Stimulated activated CD4-positive, alpha-beta T cell treated with anti-CD3 and anti-CD28 coated beads, Interleukin-1b, Interleukin-23, amount 100 ng/mL, for 1 hour (primary cell): Measurements from ENCODE around the gene SERAC1.

Experiments used
- DNase-seq, 2 donors: peaks; one replicate each; pipeline ENCODE4 v3.0.0-alpha.2; 2020; ENCODE audit warnings: low read depth in 2 of 2

SERAC1 gene

GRCh38 chr6:158122048-158122447 lies 46.0 kb downstream of the SERAC1 start:
- no peak for DNase-seq

GRCh38 chr6:158121335-158121734 lies 46.7 kb downstream of the SERAC1 start:
- no peak for DNase-seq

- DNase-seq: no peak
These were observed 49.2 kb downstream of the SERAC1 start for GRCh38 chr6:158118886-158119285.

- DNase-seq: no peak
These were observed 52.6 kb downstream of the SERAC1 start for GRCh38 chr6:158115508-158115907.

GRCh38 chr6:158115102-158115501 lies 53.0 kb downstream of the SERAC1 start:
- no peak for DNase-seq

- DNase-seq: no peak
These were observed 54.3 kb downstream of the SERAC1 start for GRCh38 chr6:158113802-158114201.

GRCh38 chr6:158111987-158112386 lies 56.1 kb downstream of the SERAC1 start:
- no peak for DNase-seq

- no peak for DNase-seq
These were observed 57.1 kb downstream of the SERAC1 start for GRCh38 chr6:158110986-158111385.

GRCh38 chr6:158109748-158110147 lies 58.3 kb downstream of the SERAC1 start:
- no peak for DNase-seq

GRCh38 chr6:158104696-158105095 lies 63.4 kb downstream of the SERAC1 start:
- DNase-seq: no peak

GRCh38 chr6:158103228-158103627 lies 64.8 kb downstream of the SERAC1 start:
- no peak for DNase-seq

- DNase-seq: no peak
These were observed 72.4 kb downstream of the SERAC1 start for GRCh38 chr6:158095671-158096070.

GRCh38 chr6:158095031-158095430 lies 73.0 kb downstream of the SERAC1 start:
- no peak for DNase-seq

- no peak for DNase-seq
These were observed 75.3 kb downstream of the SERAC1 start for GRCh38 chr6:158092806-158093205.

- DNase-seq: no peak
These were observed 80.7 kb downstream of the SERAC1 start for GRCh38 chr6:158087224-158087867.

GRCh38 chr6:158086504-158087223 lies 81.4 kb downstream of the SERAC1 start:
- no peak for DNase-seq

- no peak for DNase-seq
These were observed 82.0 kb downstream of the SERAC1 start for GRCh38 chr6:158086054-158086503.

GRCh38 chr6:158085261-158086053 lies 82.6 kb downstream of the SERAC1 start:
- no peak for DNase-seq

- no peak for DNase-seq
These were observed 84.4 kb downstream of the SERAC1 start for GRCh38 chr6:158083455-158084325.

GRCh38 chr6:158081657-158081935 lies 86.5 kb downstream of the SERAC1 start:
- DNase-seq: no peak

- no peak for DNase-seq
These were observed 87.0 kb downstream of the SERAC1 start for GRCh38 chr6:158080849-158081656.
